ENCODE results near the gene LUZP2.

Gene LUZP2

GRCh38 chr11:24585192-24585591, 88.3 kb downstream of the LUZP2 start:
- H3K27ac ChIP-seq: no peak overlapping the region
- no peak for DNase-seq (ENCODE audit: low spot score)
- no peak for TF ChIP-seq CTCF (IDR thresholded peaks at IDR 0.05)
- no peak overlapping the region for H3K4me3 ChIP-seq

GRCh38 chr11:24587635-24588034, 90.8 kb downstream of the LUZP2 start:
- DNase-seq (ENCODE audit: low spot score): no peak
- TF ChIP-seq CTCF (IDR thresholded peaks at IDR 0.05): no peak
- no peak overlapping the region for H3K4me3 ChIP-seq
- H3K27ac ChIP-seq: no peak overlapping the region

GRCh38 chr11:24588081-24588480, 91.2 kb downstream of the LUZP2 start:
- TF ChIP-seq CTCF (IDR thresholded peaks at IDR 0.05): no peak
- Histone ChIP-seq H3K4me3 (no peak overlapping the region), H3K27ac (no peak overlapping the region)
- no peak for DNase-seq (ENCODE audit: low spot score)

GRCh38 chr11:24589064-24589463, 92.2 kb downstream of the LUZP2 start:
- Histone ChIP-seq H3K27ac (no peak overlapping the region), H3K4me3 (no peak overlapping the region)
- TF ChIP-seq CTCF (IDR thresholded peaks at IDR 0.05): no peak
- no peak for DNase-seq (ENCODE audit: low spot score)

- Histone ChIP-seq H3K27ac (no peak overlapping the region), H3K4me3 (no peak overlapping the region)
- DNase-seq (ENCODE audit: low spot score): no peak
- TF ChIP-seq CTCF (IDR thresholded peaks at IDR 0.05): no peak
Observed at GRCh38 chr11:24591283-24591682, 94.4 kb downstream of the LUZP2 start.

- DNase-seq (ENCODE audit: low spot score): no peak
- Histone ChIP-seq H3K4me3 (no peak overlapping the region), H3K27ac (no peak overlapping the region)
- TF ChIP-seq CTCF (IDR thresholded peaks at IDR 0.05): no peak
Observed at GRCh38 chr11:24592360-24592759, 95.5 kb downstream of the LUZP2 start.

- TF ChIP-seq CTCF (IDR thresholded peaks at IDR 0.05): no peak
- no peak for DNase-seq (ENCODE audit: low spot score)
- no peak overlapping the region for H3K27ac ChIP-seq
Observed at GRCh38 chr11:24593332-24593731, 96.5 kb downstream of the LUZP2 start.

More at GRCh38 chr11:24593332-24593731, 96.5 kb downstream of the LUZP2 start:
- H3K4me3 ChIP-seq: no peak overlapping the region

Measured in coronary artery (tissue), 2 donors.